CD4-positive, CD25-positive, alpha-beta regulatory T cell (primary cell): Measurements from ENCODE around the gene NUP62. TPM values are rescaled to one million over a fixed set of nuclear protein-coding genes. Genes with fewer than 3 reads are reported as not detected.
A peak's percentile ranks its signal among the peaks of the same experiment; 100 is the strongest.

Experiments
- ATAC-seq, 2 donors: fragments of 150-1000 bp; cut with Tn5 transposase; one replicate each; pipeline ENCODE4 v1.10.0; 2021; ENCODE audit warnings: low read depth in 2 of 2, moderate number of reproducible peaks in 2 of 2, moderate library complexity in 1 of 2
- DNase-seq, 3 donors: peaks; one replicate each; pipeline versions ENCODE4 v3.0.0 to v3.0.0-alpha.2; 2012 to 2022; ENCODE audit warnings: mixed read lengths in 1 of 3
- H3K27ac ChIP-seq: one replicate; pipeline ENCODE4 v1.7.0; 2013; ENCODE audit warnings: mild to moderate bottlenecking, low read length; ENCODE audit not compliant: insufficient read depth, poor library complexity, severe bottlenecking
- H3K27me3 ChIP-seq: one replicate; pipeline ENCODE4 v1.7.0; 2013; ENCODE audit warnings: low read length; ENCODE audit not compliant: control insufficient read depth, insufficient read depth
- H3K36me3 ChIP-seq: one replicate; pipeline ENCODE4 v1.7.0; 2013; ENCODE audit warnings: mild to moderate bottlenecking, low read length, moderate library complexity; ENCODE audit not compliant: control insufficient read depth, insufficient read depth
- H3K4me1 ChIP-seq: 2 replicates; pipeline ENCODE4 v1.7.0; 2013; ENCODE audit warnings: mild to moderate bottlenecking, low read length; ENCODE audit not compliant: insufficient read depth, control insufficient read depth, poor library complexity, severe bottlenecking
- H3K4me3 ChIP-seq: one replicate; pipeline ENCODE4 v1.7.0; 2013; ENCODE audit warnings: low read depth, mild to moderate bottlenecking, low read length, moderate library complexity
- H3K9me3 ChIP-seq, 2 experiments: 1 replicate in 1 of 2; 2 replicates in 1 of 2; pipeline ENCODE4 v1.7.0; 2013; ENCODE audit warnings: low read length in 2 of 2, mild to moderate bottlenecking in 1 of 2, moderate library complexity in 1 of 2; ENCODE audit not compliant: control insufficient read depth in 2 of 2
- H3K27ac Mint-ChIP-seq, 3 donors: one replicate each; pipeline ENCODE4 v1.8.0; 2020 to 2022; ENCODE audit warnings: mild to moderate bottlenecking in 3 of 3, mixed read lengths in 3 of 3, moderate library complexity in 2 of 3
- H3K27me3 Mint-ChIP-seq: one replicate; pipeline ENCODE4 v1.8.0; 2022; ENCODE audit warnings: mild to moderate bottlenecking, mixed read lengths
- H3K36me3 Mint-ChIP-seq: one replicate; pipeline ENCODE4 v1.8.0; 2020; ENCODE audit warnings: mixed read lengths
- H3K4me1 Mint-ChIP-seq, 4 donors: one replicate each; pipeline ENCODE4 v1.8.0; 2020 to 2022; ENCODE audit warnings: mixed read lengths in 4 of 4, mild to moderate bottlenecking in 1 of 4
- H3K4me3 Mint-ChIP-seq, 4 donors: one replicate each; pipeline ENCODE4 v1.8.0; 2020 to 2022; ENCODE audit warnings: mild to moderate bottlenecking in 4 of 4, mixed read lengths in 4 of 4, moderate library complexity in 3 of 4
- H3K9me3 Mint-ChIP-seq, 7 donors: one replicate each; pipeline ENCODE4 v1.8.0; 2020 to 2022; ENCODE audit warnings: mixed read lengths in 7 of 7, mild to moderate bottlenecking in 3 of 7, moderate library complexity in 2 of 7
- polyA plus RNA-seq, 4 donors: library from polyadenylated mRNA; unstranded; fragments of 300-500 nt; fragmentation: Illumina TruSeq; gene quantifications; one replicate each; pipeline ENCODE4 v1.2.3, GENCODE V29; 2021
- total RNA-seq: library from RNA; stranded (reverse); gene quantifications from one replicate; pipeline ENCODE4 v1.2.3, GENCODE V29; 2022

The NUP62 gene
- total and polyA plus RNA-seq, 5 donors from 2014 or later, result 40.2 to 47.2 (median 42.1) TPM

- DNase-seq (no peak), ATAC-seq (no peak)
- Mint-ChIP-seq H3K4me3 (peak overlapping the region; percentile 18 to 56 (median 32)), H3K27me3 (no peaks in the 10 kb centered on the region), H3K4me1 (peaks cover 0 to 41% (median 22%) of the 10 kb centered on the region in 4 donors), H3K27ac (peak overlapping the region in 2 of 3 donors; percentile 76 to 78), H3K36me3 (no peaks in the 10 kb centered on the region), H3K9me3 (peaks cover 0 to 2% (median 0%) of the 10 kb centered on the region in 7 donors)
- Histone ChIP-seq H3K36me3 (no peaks in the 10 kb centered on the region), H3K27me3 (no peaks in the 10 kb centered on the region), H3K9me3 (no peaks in the 10 kb centered on the region), H3K4me1 (peaks cover 29% of the 10 kb centered on the region), H3K27ac (no peak overlapping the region), H3K4me3 (no peak overlapping the region)
Observed at GRCh38 chr19:49892716-49893115, 36.6 kb downstream of the NUP62 start.

GRCh38 chr19:49891393-49891792, 37.9 kb downstream of the NUP62 start:
- no peaks in the 10 kb centered on the region for H3K27me3 Mint-ChIP-seq
- H3K4me1 Mint-ChIP-seq, result peaks cover 0 to 29% (median 11%) of the 10 kb centered on the region in 4 donors
- Histone ChIP-seq H3K27me3 (no peaks in the 10 kb centered on the region), H3K9me3 (no peaks in the 10 kb centered on the region), H3K4me3 (no peak overlapping the region), H3K4me1 (peaks cover 15% of the 10 kb centered on the region), H3K36me3 (no peaks in the 10 kb centered on the region), H3K27ac (no peak overlapping the region)
- ATAC-seq (no peak), DNase-seq (no peak)
- no peaks in the 10 kb centered on the region for H3K36me3 Mint-ChIP-seq
- H3K27ac Mint-ChIP-seq, result no peak overlapping the region
- peaks cover 0 to 2% (median 0%) of the 10 kb centered on the region in 7 donors for H3K9me3 Mint-ChIP-seq
- H3K4me3 Mint-ChIP-seq, result peak overlapping the region in 3 of 4 donors; percentile 33 to 69 (median 56)

DNA sequence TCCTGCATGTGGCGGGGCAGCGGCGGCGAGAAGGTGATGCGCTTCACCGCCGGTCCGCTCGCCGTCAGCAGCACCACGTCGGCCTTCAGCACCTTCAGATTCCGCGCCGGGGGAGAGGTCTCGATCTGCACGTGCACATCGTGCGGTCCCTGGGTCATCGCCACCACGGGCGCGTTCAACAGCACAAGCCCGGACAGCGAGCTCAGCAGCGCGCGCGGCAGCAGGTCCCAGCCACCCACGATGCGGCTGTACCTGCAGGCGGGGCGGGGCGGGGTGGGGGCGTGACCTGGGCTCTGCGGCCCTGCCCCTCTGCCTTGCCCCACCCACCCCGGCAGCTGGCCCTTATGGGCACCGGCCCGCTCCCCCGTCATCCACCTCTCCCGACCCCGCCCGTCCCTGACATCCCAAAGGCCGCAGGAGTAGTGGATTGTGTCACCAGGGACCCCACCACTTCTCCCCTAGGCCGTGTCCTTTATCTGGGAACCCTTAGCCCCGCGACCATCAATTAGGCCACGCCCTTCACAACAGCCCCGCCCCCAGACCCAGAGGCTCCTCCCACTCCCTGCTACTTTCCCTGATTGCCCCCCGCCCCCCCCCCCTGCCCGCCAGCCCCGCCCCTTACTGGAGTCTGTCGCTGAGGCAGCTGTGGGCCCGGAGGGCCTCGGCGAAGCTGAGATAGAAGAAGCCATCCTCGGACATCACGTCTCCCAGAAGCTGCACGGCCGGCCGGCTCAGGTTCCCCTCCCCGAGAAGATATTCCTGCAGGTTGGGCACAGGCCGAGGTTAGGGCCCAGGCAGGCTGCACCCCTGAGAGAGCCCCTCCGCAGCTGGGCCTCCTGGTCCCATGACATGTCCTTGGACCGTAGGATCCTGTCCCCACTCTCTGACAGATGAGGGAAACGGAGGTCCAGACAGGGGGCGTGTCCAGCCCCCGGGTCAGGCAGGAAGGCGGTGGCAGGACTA, 38.7 kb downstream of the NUP62 start:
- Histone ChIP-seq H3K36me3 (no peaks in the 10 kb centered on the region), H3K4me1 (peaks cover 11% of the 10 kb centered on the region), H3K4me3 (no peak overlapping the region), H3K27me3 (no peaks in the 10 kb centered on the region), H3K9me3 (no peaks in the 10 kb centered on the region), H3K27ac (no peak overlapping the region)
- Mint-ChIP-seq H3K4me3 (peak overlapping the region; percentile 80 to 88 (median 84)), H3K27ac (peak overlapping the region in 2 of 3 donors; percentile 60 to 80), H3K4me1 (peaks cover 0 to 25% (median 7%) of the 10 kb centered on the region in 4 donors), H3K27me3 (no peaks in the 10 kb centered on the region), H3K9me3 (peaks cover 0 to 2% (median 0%) of the 10 kb centered on the region in 7 donors), H3K36me3 (no peaks in the 10 kb centered on the region)
- DNase-seq (peak in 2 of 3 donors; percentile 66 to 72), ATAC-seq (peak; percentile 78 to 85)

- H3K4me3 Mint-ChIP-seq, result peak overlapping the region; percentile 80 to 88 (median 84)
- peak overlapping the region in 2 of 3 donors; percentile 60 to 80 for H3K27ac Mint-ChIP-seq
- no peak overlapping the region for H3K27ac ChIP-seq
- H3K9me3 ChIP-seq, result no peaks in the 10 kb centered on the region
- no peak overlapping the region for H3K4me3 ChIP-seq
- peak; percentile 63 to 89 (median 77) for DNase-seq
- peaks cover 11% of the 10 kb centered on the region for H3K4me1 ChIP-seq
- H3K27me3 Mint-ChIP-seq, result no peaks in the 10 kb centered on the region
- H3K27me3 ChIP-seq, result no peaks in the 10 kb centered on the region
- H3K36me3 Mint-ChIP-seq, result peaks cover 2% of the 10 kb centered on the region
- H3K36me3 ChIP-seq, result peaks cover 2% of the 10 kb centered on the region
- peaks cover 0 to 2% (median 0%) of the 10 kb centered on the region in 7 donors for H3K9me3 Mint-ChIP-seq
- peak; percentile 68 for ATAC-seq
- peaks cover 0 to 21% (median 7%) of the 10 kb centered on the region in 4 donors for H3K4me1 Mint-ChIP-seq
Observed at GRCh38 chr19:49889687-49890348, 39.5 kb downstream of the NUP62 start.

DNA sequence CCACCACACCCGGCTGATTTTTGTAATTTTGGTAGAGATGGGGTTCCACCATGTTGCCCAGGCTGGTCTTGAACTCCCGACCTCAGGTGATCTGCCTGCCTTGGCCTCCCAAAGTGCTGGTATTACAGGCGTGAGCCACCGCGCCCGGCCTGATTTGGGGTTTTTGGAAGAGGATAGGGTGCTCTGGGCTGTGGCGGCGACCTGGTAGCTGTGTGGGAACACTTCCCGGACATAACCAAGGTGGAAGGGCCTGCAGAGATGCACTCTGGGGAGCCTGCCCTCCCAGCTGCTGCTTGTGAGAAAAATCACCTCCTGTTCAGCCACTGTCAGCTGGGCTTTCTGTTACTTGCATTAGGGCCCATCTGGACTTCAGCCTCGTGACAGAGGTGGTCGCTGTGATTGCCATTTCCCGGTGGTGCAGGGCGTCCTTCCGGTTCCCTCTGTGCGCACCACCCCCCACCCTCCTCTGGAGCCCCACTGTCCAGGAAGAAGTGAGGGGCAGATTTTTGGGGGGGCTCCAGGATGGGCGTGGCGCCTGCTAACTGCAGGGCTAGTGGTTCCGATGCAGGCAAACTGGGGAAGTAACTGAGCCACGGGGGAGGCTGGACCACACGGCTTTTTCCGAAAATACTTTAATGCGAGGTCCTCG, 40.1 kb downstream of the NUP62 start:
- DNase-seq (no peak), ATAC-seq (no peak)
- H3K27ac ChIP-seq, result no peak overlapping the region
- Mint-ChIP-seq H3K4me1 (peaks cover 0 to 19% (median 7%) of the 10 kb centered on the region in 4 donors), H3K9me3 (peaks cover 0 to 2% (median 0%) of the 10 kb centered on the region in 7 donors), H3K27ac (peak overlapping the region in 1 of 3 donors; percentile 26), H3K36me3 (peaks cover 7% of the 10 kb centered on the region), H3K27me3 (no peaks in the 10 kb centered on the region), H3K4me3 (peak overlapping the region in 2 of 4 donors; percentile 39 to 48)
- peaks cover 8% of the 10 kb centered on the region for H3K36me3 ChIP-seq
- no peak overlapping the region for H3K4me3 ChIP-seq
- no peaks in the 10 kb centered on the region for H3K27me3 ChIP-seq
- no peaks in the 10 kb centered on the region for H3K9me3 ChIP-seq
- peaks cover 11% of the 10 kb centered on the region for H3K4me1 ChIP-seq

- Mint-ChIP-seq H3K9me3 (peaks cover 0 to 2% (median 0%) of the 10 kb centered on the region in 7 donors), H3K36me3 (peaks cover 10% of the 10 kb centered on the region), H3K27ac (no peak overlapping the region), H3K4me3 (no peak overlapping the region), H3K27me3 (no peaks in the 10 kb centered on the region), H3K4me1 (peaks cover 0 to 19% (median 7%) of the 10 kb centered on the region in 4 donors)
- H3K27ac ChIP-seq, result no peak overlapping the region
- DNase-seq (no peak), ATAC-seq (no peak)
- H3K4me1 ChIP-seq, result peaks cover 11% of the 10 kb centered on the region
- no peaks in the 10 kb centered on the region for H3K27me3 ChIP-seq
- no peaks in the 10 kb centered on the region for H3K9me3 ChIP-seq
- peaks cover 15% of the 10 kb centered on the region for H3K36me3 ChIP-seq
- H3K4me3 ChIP-seq, result no peak overlapping the region
Observed at GRCh38 chr19:49888510-49888824, 40.8 kb downstream of the NUP62 start.

DNA sequence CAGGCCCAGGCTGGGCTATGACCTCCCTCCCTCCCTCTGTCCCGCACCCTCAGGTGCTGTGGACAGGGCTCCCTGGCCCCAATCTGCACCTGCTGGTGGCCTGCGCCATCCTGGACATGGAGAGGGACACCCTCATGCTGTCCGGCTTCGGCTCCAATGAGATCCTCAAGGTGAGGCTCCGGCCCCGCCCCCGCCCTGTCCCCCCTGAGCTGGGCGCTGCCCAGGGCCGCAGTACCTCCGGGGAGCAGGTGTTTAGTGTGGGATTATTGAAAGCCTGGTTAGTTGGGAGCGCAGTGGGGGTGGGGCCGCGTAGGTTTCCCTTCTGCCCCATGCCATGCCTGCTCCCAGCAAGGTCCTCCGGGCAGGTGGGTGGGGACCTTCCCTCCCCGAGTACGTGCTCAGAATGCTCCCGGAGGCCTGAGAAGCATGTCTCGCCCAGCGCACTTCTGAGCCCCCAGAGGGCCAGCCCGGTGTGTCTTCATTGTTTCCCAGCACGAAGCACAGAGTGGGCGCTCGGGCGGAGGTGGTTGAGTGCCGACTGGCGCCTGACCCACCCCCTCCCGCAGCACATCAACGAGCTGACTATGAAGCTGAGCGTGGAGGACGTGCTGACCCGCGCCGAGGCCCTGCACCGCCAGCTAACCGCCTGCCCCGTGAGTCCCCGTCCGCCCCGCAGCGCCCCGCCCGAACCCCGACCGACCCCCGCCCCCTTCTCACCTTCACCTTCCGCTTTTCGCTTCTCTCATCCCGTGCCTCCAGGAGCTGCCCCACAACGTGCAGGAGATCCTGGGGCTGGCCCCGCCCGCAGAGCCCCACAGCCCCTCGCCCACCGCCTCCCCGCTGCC, 41.4 kb downstream of the NUP62 start:
- Histone ChIP-seq H3K4me3 (no peak overlapping the region), H3K27me3 (no peaks in the 10 kb centered on the region), H3K4me1 (peaks cover 11% of the 10 kb centered on the region), H3K36me3 (peaks cover 21% of the 10 kb centered on the region), H3K27ac (no peak overlapping the region), H3K9me3 (no peaks in the 10 kb centered on the region)
- DNase-seq (no peak), ATAC-seq (no peak)
- H3K36me3 Mint-ChIP-seq, result peaks cover 14% of the 10 kb centered on the region
- H3K4me1 Mint-ChIP-seq, result peaks cover 0 to 19% (median 5%) of the 10 kb centered on the region in 4 donors
- H3K9me3 Mint-ChIP-seq, result peaks cover 0 to 2% (median 0%) of the 10 kb centered on the region in 7 donors
- H3K27me3 Mint-ChIP-seq, result no peaks in the 10 kb centered on the region
- no peak overlapping the region for H3K27ac Mint-ChIP-seq
- no peak overlapping the region for H3K4me3 Mint-ChIP-seq
